GM12874 (cell line): ENCODE data around the gene RAB6B.

ENCODE experiments used
- CTCF ChIP-seq: IDR thresholded peaks from 2 replicates; pipeline ENCODE4 v1.5.1; 2011; ENCODE audit warnings: low read depth, mild to moderate bottlenecking, control low read depth, low read length, moderate library complexity; ENCODE audit not compliant: insufficient read depth

The RAB6B gene

DNA sequence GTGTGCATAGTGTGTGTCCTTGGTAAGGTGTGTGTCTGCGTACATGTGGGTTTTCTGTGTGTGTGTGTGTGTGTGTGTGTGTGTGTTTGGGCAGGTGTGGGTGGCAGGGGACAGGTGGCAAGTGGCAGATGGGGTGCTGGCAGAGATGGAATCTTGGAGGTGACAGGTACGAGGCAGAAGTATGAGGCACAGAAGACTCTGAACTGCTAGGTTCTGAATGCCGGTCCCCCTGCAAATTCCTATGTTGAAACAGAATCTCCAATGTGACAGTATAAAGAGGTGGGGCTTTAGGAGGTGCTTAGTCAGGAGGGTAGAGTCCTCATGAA lies 60.3 kb downstream of the RAB6B start:
- no peak for TF ChIP-seq CTCF

DNA sequence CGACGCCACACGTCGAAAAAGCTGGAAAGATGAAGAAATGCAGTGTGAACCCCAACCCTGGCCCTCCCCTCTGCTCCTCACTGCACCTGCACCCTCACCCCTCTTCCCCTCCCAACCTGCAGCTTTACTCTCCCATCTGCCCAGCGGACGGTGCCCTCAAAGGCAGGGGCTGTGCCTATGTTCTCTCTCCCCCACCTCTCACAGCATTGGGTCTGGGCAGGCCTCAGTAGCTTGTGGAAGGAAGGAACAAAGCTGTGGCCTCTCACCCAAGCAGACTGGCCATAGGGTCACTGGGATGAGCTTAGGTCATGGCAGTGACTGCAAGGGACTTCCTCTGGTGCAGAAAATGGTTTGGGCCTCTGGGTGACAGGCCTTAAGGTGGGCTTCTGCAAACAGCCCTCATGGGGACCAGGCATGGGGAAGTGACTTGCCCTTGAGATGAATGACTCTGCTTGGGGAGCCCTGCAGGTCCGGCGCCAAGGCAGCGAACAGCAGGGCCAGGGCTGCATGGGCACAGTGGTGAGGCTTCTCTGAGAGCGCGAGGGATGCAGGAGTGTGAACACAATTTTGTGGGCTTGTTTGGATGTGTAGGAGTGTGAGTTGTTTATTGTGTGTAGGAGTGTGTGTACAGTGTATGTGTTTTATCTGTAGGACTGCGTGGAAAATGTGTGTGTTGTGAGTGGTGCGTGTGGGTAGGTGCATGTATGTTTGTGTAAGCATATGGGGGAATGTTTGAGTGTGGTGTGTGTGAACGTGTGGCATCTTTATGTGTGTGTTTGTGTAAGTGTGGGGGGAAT lies 60.9 kb downstream of the RAB6B start:
- no peak for TF ChIP-seq CTCF

DNA sequence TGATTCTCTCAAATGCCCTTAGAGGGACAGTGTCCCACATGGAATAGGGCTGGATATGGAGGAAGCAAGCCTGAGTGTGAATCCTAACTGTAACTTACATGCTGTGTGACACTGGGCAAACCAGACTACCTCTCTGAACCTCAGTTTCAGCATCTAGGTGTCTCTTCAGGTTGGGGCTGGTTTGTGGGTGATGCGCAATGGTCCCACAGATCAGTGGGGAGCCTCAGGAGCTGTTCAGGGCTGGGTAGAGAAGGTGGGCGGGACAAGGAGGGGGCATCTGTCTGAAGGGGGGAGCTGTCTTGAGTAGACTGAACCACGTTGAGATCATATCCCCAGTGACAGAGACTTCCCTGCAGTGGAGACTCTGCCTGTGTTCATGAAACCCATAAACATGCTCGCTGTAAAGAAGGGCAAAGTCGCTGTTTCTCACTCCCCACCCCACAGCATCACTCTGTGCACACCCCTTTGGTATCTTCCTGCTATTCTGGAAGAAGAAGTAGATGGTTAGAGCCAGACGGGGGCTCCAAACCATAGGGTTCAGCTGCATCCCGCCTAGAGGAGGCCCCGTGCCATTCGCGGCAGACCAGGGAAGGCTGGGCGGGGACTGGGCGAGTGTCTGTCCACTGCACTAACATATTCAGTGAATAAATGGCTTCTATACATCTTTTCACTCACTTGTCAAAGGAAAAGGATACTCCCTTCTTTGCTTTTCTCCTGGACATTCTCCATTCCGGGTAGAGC lies 61.6 kb downstream of the RAB6B start:
- no peak for TF ChIP-seq CTCF

DNA sequence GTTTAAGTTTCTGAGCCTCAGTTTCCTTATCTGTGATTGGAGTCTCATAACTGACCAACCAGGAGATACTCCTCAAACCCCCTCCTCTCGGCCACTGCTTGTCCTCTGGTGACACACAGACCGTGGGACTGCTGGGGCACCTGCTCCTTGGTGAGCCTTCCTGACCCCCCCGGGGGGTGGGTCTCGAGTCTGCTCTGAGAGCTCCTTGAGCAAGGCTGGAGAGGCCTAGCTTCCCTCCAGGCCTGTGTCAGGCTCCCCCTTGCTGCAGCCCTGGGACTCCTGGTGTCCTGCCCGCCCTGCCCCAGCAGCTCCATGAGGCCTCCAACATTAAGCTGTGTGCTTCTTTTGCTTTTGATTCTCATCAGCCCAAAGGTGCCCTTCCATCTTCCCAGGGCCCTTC lies 62.4 kb downstream of the RAB6B start:
- TF ChIP-seq CTCF, result no peak

DNA sequence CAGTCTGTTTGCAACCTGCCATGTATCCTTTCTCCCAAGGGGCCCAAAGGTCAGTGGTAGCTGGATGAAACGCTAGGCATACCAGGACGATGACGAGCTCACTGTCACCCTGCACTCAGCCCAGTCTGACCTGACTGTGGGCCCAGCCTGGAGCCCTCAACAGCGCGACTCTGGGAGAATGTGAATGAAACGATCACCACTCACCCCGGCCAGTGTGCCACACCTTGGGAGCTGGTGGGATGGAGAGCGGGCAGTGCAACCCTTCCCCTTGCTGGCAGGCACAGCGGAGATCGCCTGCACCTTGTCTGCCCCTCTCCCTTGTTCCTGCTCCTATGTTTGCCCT lies 62.9 kb downstream of the RAB6B start:
- TF ChIP-seq CTCF, result no peak; the same call in 1 of the 2 replicates

DNA sequence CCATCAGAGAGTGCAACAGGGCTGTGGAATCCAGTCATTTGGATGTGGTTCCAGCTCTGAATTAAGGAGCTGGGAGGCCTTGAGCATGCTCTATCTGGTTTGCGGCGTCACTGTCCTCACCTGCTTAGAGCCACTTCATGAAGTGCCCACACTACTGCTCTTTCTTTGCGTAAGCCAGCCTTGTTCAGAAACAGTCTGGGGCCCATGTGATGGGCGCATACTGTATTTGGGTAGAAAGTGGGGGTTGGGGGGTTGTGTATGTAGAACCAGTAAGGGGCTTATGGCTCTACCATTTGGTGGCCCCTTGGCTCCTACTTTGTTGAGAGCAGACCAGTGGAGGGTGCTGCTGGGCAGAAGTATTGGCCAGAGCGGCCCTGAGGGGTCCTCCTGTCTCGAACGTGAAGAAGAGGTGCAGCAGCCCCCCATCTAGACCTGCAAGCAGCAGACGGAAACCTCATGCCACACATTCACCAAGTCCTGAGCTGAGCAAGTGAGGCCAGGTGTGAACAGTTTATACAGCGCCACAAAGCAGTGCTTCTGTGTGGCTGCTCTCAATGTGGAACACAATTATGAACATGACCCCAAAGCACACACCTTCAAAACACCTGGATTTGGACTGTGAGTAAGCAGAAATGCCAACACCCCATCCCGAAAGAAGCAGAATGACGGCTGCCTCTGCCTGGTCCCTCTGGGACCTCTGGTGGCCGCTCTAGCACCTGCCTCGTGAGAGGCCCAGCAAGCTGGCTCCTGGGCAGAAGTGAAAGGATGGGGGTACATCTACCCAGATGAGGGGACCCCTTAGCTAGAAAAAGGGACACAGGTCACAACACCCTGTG lies 63.5 kb downstream of the RAB6B start:
- TF ChIP-seq CTCF, result peak; percentile 21; the same call in 1 of the 2 replicates

DNA sequence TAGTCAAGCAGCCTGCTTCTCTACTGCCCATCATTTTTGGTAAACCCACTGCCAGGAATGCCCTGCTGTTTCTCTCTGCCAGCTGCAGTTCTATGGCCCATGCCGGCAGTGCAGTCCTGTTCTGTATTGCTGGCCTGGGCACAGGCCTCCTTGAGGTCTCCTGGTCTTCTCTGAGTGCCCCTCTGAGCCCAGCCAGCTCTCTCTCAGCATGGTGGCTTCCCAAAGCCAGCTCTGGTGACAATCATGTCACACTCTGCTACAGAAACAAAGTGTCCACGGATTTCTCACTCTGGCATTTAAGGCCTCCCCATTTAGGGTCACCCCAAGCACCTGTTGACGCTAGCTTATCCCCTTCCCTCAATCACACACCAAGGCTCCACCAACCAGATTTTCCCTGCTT lies 65.6 kb downstream of the RAB6B start:
- TF ChIP-seq CTCF, result no peak
